ENCODE results near the gene IL18. TPM values are rescaled to one million over a fixed set of nuclear protein-coding genes. Genes with fewer than 3 reads are reported as not detected.

Gene IL18
- total and polyA plus RNA-seq, 2 experiments from 2014 or later = 0.28 to 1.7 TPM

GRCh38 chr11:112156956-112157766, 6.7 kb downstream of the IL18 start:
- H4K20me1 ChIP-seq (replicated peaks; ENCODE audit: insufficient read depth) = no peaks in the 10 kb centered on the region
- H3K27ac ChIP-seq (ENCODE audit: low read depth) = peak overlapping the region; percentile 9; the same call in 1 of the 2 replicates
- no peaks in the 10 kb centered on the region for H3K9me3 Mint-ChIP-seq
- H3K36me3 Mint-ChIP-seq (ENCODE audit: low read depth) = no peaks in the 10 kb centered on the region
- no peaks in the 10 kb centered on the region for H3K27me3 Mint-ChIP-seq (ENCODE audit: insufficient read depth, low read depth, poor library complexity)
- H3K4me2 ChIP-seq = no peak overlapping the region
- TF ChIP-seq REST (IDR thresholded peaks at IDR 0.05; ENCODE audit: unreplicated experiment) (no peak), CTCF (conservative IDR thresholded peaks at IDR 0.05; ENCODE audit: low read depth in 2 of 2) (no peak), CREB1 (CRISPR knock-in tag; IDR thresholded peaks at IDR 0.05; ENCODE audit: low read depth) (no peak), STAT1 (IDR thresholded peaks at IDR 0.05; ENCODE audit: unreplicated experiment) (no peak), ZNF114 (CRISPR knock-in tag; IDR thresholded peaks at IDR 0.05) (no peak), JUNB (IDR thresholded peaks at IDR 0.05; ENCODE audit: unreplicated experiment) (no peak), ZNF331 (CRISPR knock-in tag; IDR thresholded peaks at IDR 0.05; ENCODE audit: low read depth) (no peak), POLR2AphosphoS5 (IDR thresholded peaks at IDR 0.05; ENCODE audit: low read depth) (no peak)
- TF ChIP-seq, protein P1, sequence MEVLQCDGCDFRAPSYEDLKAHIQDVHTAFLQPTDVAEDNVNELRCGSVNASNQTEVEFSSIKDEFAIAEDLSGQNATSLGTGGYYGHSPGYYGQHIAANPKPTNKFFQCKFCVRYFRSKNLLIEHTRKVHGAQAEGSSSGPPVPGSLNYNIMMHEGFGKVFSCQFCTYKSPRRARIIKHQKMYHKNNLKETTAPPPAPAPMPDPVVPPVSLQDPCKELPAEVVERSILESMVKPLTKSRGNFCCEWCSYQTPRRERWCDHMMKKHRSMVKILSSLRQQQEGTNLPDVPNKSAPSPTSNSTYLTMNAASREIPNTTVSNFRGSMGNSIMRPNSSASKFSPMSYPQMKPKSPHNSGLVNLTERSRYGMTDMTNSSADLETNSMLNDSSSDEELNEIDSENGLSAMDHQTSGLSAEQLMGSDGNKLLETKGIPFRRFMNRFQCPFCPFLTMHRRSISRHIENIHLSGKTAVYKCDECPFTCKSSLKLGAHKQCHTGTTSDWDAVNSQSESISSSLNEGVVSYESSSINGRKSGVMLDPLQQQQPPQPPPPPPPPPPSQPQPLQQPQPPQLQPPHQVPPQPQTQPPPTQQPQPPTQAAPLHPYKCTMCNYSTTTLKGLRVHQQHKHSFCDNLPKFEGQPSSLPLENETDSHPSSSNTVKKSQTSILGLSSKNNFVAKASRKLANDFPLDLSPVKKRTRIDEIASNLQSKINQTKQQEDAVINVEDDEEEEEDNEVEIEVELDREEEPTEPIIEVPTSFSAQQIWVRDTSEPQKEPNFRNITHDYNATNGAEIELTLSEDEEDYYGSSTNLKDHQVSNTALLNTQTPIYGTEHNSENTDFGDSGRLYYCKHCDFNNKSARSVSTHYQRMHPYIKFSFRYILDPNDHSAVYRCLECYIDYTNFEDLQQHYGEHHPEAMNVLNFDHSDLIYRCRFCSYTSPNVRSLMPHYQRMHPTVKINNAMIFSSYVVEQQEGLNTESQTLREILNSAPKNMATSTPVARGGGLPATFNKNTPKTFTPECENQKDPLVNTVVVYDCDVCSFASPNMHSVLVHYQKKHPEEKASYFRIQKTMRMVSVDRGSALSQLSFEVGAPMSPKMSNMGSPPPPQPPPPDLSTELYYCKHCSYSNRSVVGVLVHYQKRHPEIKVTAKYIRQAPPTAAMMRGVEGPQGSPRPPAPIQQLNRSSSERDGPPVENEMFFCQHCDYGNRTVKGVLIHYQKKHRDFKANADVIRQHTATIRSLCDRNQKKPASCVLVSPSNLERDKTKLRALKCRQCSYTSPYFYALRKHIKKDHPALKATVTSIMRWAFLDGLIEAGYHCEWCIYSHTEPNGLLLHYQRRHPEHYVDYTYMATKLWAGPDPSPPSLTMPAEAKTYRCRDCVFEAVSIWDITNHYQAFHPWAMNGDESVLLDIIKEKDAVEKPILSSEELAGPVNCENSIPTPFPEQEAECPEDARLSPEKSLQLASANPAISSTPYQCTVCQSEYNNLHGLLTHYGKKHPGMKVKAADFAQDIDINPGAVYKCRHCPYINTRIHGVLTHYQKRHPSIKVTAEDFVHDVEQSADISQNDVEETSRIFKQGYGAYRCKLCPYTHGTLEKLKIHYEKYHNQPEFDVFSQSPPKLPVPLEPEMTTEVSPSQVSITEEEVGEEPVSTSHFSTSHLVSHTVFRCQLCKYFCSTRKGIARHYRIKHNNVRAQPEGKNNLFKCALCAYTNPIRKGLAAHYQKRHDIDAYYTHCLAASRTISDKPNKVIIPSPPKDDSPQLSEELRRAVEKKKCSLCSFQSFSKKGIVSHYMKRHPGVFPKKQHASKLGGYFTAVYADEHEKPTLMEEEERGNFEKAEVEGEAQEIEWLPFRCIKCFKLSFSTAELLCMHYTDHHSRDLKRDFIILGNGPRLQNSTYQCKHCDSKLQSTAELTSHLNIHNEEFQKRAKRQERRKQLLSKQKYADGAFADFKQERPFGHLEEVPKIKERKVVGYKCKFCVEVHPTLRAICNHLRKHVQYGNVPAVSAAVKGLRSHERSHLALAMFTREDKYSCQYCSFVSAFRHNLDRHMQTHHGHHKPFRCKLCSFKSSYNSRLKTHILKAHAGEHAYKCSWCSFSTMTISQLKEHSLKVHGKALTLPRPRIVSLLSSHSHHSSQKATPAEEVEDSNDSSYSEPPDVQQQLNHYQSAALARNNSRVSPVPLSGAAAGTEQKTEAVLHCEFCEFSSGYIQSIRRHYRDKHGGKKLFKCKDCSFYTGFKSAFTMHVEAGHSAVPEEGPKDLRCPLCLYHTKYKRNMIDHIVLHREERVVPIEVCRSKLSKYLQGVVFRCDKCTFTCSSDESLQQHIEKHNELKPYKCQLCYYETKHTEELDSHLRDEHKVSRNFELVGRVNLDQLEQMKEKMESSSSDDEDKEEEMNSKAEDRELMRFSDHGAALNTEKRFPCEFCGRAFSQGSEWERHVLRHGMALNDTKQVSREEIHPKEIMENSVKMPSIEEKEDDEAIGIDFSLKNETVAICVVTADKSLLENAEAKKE (CRISPR knock-in tag; IDR thresholded peaks at IDR 0.05) = no peak
- no peak for ATAC-seq
- H3K4me1 Mint-ChIP-seq = no peaks in the 10 kb centered on the region
- peak overlapping the region; percentile 88 for H2AFZ ChIP-seq
- no peaks in the 10 kb centered on the region for H3K36me3 ChIP-seq (ENCODE audit: insufficient read depth)
- H3K27ac Mint-ChIP-seq = no peak overlapping the region
- no peaks in the 10 kb centered on the region for H3K27me3 ChIP-seq (ENCODE audit: insufficient read depth)
- no peak overlapping the region for H3K4me3 ChIP-seq
- H3F3A ChIP-seq (replicated peaks; ENCODE audit: low read depth) = no peaks in the 10 kb centered on the region
- no peaks in the 10 kb centered on the region for H3K79me2 ChIP-seq (replicated peaks; ENCODE audit: insufficient read depth)
- no peaks in the 10 kb centered on the region for H3K9me2 ChIP-seq (ENCODE audit: insufficient read depth)
- no peak for DNase-seq (ENCODE audit: low spot score)
- no peak overlapping the region for H3K4me3 Mint-ChIP-seq
- no peaks in the 10 kb centered on the region for H3K4me1 ChIP-seq (ENCODE audit: insufficient read depth)

Data from GM23338 (cell line).